CD4-positive, alpha-beta T cell treated with Interleukin-17A for 4 hours (primary cell): ENCODE measurements around the gene SMARCA2.

Source experiments
- DNase-seq: peaks from one replicate; pipeline ENCODE4 v3.0.0-alpha.2; 2020; ENCODE audit warnings: mixed read lengths

Gene SMARCA2

DNA sequence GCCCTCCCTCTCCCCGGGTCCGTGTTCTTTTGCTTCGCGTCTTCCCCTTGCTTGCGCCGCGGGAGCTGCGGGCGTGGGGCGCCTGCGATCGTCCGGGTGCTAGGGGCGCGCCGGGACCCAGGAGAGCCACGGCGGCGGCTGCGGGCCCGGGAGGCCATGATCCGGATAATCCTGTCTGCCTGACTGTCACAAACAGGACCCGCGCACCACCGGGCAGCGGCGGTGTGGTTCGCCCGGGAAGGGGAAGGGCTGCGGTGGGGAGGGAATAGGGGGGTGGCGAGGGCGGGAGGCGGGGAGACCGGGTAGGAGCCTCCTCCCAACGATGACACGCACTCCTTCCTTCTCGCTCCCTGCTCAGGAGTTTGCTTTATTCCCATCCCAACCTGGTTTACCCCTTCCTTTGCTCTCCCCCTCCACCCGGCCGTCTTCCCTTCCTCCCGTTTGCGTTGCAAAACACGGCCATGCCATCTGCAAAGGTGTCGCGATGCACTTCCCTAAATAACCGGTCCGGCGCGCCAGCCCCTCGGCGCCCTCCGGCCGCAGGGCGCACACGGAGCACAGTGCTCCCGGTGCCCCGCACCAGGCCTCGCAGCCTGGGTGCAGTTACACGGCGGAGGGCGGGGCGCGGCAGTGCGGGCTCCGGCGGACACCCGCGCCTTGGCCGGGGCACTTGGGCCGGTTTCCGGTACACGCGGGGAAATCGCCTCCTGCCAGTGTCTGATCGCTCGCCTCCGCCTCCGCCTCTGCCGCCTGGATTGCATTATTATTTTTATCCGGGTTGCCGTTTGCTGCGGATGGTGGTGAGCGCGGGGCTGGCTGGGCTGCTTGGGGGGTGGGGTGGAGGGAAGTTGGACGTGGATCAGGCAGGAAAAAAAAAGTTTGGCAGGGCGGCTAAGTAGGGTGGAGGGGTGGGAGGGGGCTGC lies 1.5 kb downstream of the SMARCA2 start:
- peak; percentile 75 for DNase-seq

DNA sequence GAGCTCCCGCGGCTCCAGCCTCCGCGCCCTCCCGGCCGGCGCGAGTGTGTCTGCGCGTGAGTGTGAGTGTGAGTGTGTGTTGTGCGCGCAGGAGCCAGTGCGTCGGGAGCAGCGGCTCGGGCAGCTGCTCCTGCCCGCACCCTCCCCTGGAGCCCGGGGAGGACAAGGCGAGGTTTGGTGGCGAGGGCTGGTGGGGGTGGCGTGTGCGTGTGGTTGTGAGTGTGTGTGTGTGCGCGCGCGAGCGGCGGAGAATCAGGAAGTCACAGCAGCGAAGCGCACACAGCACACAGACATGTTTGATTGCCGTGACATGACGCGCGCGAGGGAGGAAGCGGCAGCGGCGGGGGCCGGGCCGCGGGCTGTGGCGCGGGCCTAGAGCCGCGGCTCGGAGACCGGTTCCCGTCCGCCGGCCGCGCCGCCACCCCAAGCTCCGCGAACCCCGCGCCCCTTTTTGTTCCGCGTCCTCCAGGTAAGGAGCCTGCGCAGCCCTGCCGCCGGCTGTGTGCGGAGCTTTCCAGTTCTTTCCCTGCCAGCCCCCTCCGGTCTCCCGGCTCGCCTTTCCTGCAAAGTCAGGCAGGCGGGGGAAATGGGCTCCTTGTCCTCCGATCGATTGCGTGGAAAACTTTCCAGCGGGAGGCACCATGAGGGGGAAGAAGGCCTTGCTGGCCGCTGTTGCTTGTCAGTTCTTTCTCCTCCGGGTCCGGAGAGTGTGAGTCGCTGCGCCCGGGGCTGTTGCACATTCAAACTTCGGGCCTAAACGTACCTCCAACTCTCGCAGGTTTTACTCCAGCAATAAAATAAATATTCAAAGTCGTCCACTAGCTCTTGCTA lies 2.4 kb downstream of the SMARCA2 start:
- DNase-seq, result peak; percentile 89

DNA sequence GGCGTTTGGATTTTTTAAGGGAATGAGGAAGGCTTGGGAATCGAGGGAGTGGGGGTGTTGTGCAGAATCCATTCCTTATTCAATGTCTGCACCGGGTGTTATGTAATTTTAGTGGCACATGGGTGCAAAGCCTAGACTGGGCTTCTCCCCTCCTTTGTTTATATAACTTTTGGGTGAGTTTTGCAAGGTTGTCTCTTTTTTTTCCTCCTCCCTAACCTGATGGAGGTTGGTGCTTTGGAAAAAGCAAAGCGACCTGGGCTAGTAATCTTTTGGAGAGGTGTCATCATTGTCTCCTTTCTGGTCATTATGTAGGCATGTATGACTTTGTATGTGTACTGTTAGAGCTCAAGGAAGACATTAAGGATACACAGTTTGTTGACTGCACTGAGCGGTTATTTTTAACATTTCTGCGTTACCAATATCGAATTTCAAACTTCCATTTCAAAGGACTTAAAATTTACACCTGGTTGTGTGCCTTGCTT lies 3.1 kb downstream of the SMARCA2 start:
- DNase-seq, result no peak

DNA sequence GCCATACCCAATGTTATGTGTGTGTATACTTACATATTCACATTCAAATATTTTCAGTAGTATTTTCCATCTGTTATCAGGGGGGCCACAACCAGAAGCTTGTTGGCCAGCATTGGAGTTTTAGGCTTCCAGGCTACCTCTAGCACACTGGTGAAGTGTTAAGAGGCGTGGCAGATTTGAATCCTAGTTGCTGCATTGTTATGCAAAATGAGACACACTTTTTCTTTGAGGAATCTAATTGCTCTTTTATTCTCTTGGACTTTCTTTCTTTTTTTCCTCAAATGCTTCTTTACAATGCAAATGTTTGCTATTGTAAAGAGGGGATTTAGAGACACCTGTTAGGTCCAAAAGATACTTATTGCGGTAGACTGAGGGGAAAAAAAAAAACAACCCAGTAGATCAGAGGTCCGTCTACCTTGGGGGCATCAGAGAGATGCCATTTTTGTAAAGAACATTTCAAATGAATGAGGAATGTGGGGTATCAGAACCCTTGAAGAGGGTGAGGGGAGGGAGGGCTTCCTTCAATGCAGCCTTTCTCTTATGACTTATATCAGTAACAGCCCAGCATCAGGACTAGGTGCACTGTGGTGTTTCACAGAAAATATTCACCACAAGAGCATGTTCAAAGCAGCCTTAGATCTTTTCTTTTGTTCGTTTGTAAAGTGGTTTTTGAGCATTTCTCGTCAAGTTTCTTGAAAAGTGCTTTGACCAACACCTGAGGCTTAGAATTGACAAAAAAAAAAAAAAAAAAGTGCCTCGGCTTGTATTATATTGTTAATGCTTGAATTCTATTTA lies 3.8 kb downstream of the SMARCA2 start:
- DNase-seq, result peak; percentile 45

DNA sequence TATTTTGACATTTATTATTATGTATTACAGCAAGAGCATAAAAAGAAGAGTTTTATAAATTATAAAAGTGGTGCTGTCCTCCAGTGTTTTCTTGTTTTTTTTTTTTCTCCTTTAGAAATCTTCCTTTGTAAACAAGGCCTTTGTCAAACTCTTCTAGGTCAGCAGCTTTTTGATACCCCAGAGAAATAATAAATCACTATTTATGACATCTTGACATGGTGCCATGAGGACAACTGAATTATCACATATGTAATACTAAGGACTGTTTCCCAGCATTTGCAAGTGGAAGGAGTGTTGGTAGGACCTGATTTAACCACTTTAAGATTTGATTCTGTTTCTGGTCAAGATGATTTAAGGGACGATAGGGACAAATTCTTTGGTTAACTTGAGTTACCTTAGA lies 4.6 kb downstream of the SMARCA2 start:
- no peak for DNase-seq

DNA sequence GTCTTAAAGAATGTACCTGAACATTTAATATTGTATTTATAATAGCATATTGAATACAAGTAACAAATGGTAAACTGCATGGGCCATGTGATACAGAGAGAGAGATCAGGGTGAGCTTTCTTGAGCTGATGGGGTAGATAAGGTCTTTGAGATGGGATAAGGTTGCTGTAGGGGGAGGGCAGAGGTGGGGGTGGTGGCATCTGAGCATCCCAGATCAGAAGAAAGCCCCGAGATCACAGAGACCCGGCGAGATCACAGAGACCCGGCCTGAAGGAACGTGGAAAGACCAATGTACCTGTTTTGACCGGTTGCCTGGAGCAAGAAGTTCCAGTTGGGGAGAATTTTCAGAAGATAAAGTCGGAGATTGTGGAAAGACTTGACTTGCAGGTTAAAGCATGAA lies 6.6 kb downstream of the SMARCA2 start:
- DNase-seq, result no peak

DNA sequence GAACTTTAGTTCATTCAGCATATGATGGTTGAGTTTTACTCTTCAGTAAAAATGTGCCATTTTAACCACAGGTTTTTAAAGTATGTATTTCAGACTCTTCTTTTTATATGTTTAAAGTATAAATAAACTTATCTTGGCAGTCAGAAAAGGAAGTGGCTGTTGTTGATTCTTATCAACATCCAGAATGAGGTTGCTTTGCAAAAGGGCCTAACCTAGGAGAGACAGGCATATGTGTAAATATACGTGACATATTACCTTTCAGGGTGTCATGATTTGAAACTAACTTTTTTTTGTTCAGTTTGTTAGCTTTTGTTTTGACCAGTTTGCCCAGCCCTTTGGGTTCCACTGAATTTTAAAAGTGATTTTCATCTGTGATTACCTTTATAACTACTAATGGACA lies 7.4 kb downstream of the SMARCA2 start:
- DNase-seq, result no peak

DNA sequence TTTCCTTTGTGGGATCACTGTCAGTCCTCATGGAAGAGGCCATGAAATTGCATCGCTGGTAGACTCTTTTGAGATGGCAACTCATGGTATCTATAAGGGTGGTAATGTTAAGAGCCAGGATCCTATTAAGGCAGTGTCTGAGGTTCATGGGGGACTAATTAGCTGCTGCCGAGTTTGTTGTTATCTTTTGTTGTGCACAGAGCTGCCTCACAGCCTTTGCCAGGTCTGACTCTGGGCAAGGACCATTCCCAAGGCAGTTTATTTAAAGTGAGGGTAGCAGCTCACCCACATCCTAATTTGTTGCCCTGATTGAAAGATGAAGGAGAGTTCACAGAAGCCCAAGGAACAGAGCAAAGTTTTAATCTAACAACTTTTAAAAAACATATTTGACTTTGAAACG lies 7.9 kb downstream of the SMARCA2 start:
- no peak for DNase-seq

DNA sequence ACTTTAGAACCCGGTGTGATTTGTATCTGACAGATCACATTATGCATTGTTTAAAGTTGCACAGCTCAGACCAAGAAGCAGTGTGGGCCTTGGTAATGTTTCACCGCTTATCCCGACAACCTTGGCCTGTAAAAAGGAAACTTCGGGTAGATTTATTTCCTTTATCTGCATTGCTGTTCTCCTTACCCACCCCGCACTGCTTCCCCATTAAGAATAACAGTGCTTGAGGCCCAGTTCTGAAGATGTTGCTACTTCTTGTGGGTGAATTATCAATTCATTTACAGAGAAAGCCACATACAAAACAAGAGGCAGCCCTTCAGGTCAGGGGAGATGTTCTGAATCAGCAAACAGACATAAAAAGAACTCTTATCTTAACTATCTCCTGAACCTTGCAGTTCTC lies 8.4 kb downstream of the SMARCA2 start:
- no peak for DNase-seq

DNA sequence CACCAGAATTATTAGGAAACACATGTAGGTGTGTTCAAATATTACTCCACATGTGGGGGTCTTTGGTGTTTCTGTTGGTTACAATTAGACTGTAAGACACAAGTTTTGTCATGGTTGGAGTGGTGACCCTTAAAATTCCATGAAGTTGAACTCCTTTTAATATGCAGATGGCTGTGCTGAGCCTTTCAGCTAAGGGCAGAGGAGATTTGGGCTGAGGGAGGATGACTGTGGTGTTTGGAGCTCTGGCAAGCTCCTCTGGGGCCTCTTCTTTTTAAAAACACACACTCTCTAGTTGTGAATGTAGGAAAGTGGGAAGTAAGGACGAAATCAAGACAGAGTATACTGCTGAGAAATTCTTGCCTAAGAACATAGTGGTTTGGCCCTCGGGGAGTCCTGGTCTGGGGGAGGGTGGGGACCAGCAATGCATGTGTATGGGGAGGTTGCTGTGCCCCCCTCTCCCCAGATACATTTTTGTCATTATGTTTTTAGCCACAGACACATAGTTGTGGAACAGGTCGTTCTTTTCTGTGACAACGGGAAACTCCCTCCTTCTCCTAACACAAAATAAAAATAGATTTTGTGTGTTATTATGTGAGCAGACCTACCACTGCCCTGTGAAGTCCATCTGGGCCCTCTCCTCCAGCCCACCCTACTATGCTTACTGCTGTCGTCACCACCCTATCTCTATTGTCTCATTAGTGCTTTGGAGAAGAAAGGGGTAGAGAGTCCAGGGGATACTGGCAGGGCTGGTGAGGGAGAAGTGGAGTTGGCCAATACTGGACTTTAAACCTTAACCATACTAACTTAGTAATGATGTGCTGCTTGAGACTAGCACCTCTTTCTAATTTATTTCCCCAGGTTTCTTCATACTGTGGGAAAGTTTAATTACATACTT lies 10.0 kb downstream of the SMARCA2 start:
- DNase-seq, result no peak

DNA sequence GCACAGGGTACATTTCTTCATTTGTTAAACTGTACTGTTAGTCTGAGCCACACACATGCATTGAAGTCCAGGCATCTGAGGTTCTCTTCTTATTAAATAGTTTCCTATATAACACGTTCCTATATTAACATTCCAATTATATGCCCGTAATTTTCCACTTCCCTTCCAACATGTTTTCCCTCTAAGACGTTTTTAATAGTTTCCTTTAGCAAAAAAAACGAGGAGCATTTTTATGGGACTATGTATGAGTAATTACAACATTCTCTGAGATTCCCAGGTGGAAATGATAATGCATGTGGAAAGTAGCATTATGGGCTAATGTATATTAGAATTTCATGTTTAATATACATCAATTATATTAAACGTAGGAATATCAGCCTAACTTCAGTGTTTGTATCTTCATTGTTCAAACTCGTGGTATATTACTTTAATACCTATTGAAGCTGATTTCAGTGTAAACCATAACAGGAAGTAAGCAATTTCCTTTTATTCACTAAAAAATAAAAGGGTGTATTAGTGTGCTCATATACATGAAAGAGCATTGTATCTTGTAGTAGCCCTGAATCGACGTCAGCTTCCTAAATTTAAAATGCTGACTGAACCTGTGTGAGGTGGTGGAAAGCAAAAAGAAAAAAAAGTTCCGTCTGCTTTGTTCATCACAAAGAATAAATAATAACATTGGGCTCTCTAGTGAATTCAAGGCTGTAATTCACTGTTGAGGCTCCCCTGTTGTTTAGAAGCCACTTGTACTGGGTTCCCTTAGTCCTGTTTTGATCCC lies 11.3 kb downstream of the SMARCA2 start:
- DNase-seq, result no peak

DNA sequence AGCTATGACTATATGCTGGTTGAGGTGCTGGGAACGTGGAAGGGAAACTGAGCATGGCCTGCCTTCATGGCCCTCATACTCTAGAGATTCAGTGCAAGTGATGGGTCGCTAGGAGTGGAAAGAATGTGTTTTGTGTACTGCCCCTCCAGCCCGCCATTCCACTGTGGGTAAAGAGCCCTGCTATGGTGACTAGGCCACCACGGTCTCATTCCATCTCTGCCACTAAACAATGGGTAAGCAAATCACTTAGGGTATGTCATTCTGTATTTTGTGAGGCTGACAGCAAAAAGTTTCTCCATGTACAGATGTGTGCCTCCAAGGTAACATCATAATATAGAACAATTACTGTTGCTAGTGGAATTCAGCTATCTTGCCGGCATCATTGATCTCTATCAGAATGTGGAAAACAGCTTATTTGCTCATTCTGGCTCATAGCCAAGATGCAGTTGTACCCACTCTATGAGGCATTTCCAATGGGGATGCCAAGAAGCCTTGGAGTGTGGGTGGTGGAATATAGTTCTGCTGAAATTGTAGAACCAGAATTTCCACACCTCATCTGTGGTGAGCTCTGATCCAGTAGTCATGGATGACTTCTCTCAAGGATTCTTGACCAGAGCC lies 12.5 kb downstream of the SMARCA2 start:
- no peak for DNase-seq

DNA sequence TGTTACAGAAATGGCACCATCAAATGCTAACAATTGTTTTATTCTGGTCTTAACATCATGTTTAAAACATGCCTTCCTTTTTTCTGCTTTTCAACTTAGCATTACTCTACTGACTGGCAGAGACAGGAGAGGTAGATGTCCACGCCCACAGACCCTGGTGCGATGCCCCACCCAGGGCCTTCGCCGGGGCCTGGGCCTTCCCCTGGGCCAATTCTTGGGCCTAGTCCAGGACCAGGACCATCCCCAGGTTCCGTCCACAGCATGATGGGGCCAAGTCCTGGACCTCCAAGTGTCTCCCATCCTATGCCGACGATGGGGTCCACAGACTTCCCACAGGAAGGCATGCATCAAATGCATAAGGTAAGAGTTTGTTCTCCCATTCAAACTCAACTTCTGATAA lies 13.7 kb downstream of the SMARCA2 start:
- DNase-seq, result no peak

DNA sequence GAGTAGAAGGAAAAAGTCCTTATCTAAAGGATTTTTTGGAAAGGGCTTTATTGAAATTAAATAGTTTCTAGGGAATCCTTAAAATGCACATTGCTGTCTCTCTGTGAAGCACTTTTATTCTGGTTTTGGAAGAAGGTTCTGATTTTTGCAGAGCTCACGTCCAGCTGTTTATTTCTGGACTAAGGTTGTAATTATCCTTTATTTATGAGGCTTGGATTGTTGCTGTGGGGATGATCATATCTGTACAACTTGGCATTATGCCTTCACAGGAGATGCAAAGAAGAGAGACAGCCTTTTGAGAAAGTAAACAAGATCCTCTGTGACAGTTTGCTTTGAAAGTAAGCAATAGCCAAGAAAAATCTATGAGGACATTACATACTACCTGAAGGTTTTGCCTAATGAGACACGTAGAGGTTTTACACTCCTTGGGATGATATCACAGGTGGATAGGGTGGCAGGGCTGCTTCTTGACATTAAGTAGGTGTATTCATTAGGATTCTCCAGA lies 14.6 kb downstream of the SMARCA2 start:
- no peak for DNase-seq

DNA sequence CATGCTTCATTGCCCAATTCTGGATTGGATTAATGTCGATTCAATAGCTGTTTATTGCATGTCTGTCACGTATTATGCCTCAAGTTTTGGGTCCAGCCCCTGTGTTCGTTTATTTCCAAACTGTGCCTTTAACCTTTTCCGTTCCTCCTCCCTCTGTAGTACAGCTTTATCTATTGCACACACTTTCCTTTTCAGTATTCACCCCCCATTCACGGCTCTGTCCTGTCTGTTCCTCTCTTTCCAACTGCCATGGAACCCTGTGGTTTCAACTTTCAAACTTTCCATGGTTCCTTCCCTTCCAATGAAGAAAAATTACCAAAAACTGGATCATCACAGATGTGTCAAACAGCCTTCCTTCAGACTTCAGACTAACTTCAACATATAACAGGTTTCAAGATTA lies 17.1 kb downstream of the SMARCA2 start:
- no peak for DNase-seq

DNA sequence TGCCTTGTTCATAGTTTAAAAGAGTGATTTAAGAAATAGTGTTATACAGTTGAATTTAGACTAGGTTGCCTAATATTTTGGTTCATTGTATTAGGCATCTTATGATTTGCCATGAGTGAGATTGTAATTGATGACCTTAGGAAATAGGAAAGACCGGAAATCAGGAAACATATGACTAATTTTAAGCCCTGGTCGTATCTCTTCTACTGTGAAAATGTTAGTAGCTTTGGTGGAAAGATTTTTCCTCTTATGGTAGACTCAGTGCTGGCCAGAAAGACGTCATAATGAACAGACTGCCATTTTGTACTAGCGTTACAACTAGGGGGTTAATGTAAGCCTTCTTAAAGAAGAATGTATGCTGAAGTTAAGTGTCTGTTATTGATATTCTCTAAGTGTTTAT lies 21.7 kb downstream of the SMARCA2 start:
- DNase-seq, result no peak

DNA sequence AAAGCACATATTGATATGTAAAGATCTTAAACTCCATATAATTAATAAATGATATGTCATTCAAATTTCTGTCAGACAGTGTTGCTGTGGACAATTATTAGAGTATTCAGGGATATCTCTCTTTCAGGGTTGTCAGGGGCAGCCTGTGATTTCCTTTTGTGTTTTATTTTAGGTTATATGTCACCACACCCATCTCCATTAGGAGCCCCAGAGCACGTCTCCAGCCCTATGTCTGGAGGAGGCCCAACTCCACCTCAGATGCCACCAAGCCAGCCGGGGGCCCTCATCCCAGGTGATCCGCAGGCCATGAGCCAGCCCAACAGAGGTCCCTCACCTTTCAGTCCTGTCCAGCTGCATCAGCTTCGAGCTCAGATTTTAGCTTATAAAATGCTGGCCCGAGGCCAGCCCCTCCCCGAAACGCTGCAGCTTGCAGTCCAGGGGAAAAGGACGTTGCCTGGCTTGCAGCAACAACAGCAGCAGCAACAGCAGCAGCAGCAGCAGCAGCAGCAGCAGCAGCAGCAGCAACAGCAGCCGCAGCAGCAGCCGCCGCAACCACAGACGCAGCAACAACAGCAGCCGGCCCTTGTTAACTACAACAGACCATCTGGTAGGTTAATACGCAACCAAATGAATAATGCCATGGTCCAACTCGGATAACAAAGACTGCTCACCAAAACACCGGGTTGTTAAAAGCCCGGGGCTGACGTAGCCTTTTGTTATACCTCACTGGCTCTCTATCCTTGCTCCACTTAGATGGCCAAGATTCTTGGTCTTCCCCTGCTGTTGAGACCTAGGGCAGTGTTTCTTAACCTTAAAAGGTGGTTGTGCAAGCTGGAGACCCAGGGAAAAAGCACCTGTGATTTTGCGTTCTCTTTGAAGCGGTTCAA lies 24.4 kb downstream of the SMARCA2 start:
- DNase-seq, result no peak

DNA sequence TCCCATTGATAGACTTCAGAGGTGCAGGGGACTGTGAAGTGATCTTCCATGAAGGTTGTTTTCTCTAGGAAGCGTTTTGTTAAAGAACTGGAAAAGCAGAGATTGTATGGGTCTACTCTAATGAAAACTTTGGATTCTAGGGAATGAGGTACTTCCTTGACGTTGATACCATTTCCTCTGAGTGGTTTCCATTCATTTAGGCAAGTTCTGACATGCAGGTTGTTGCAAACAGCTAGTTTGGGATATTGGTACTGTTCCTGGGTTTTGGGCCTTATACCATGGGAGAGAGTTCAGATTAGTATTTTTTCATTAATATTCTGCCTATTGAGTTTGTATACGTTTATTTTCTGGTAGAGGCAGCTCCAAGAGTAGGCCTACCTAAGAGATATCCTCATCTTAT lies 25.7 kb downstream of the SMARCA2 start:
- no peak for DNase-seq

DNA sequence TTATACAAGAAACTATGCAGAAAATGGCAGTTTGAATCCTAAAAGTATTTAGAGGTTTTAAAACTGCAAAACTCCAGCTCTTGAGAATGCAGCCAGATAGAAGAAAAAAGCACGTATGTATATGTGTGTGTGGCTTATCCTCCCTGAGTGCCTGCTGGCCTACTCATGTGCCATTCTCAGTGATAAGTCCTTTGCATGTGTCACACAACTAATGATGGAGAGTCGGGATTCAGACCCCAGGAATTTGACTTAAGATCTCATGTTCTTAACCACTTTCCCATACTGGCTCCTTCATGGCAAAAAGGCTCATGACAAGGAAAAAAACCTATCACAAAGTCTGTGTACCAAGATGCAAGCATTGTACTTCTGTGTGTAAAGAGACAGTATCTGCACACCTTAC lies 26.6 kb downstream of the SMARCA2 start:
- DNase-seq, result no peak
